ENCODE data around the gene TGFBR3L. TPM values are rescaled to one million over a fixed set of nuclear protein-coding genes. Genes with fewer than 3 reads are reported as not detected.
"Not testable (repeated sequence)": the region's sequence is repeated elsewhere in the genome, so short reads cannot be mapped to it uniquely, and the experiment has no call there.

Gene TGFBR3L
- polyA plus RNA-seq, 6 donors from 2014 or later: not detected

DNA sequence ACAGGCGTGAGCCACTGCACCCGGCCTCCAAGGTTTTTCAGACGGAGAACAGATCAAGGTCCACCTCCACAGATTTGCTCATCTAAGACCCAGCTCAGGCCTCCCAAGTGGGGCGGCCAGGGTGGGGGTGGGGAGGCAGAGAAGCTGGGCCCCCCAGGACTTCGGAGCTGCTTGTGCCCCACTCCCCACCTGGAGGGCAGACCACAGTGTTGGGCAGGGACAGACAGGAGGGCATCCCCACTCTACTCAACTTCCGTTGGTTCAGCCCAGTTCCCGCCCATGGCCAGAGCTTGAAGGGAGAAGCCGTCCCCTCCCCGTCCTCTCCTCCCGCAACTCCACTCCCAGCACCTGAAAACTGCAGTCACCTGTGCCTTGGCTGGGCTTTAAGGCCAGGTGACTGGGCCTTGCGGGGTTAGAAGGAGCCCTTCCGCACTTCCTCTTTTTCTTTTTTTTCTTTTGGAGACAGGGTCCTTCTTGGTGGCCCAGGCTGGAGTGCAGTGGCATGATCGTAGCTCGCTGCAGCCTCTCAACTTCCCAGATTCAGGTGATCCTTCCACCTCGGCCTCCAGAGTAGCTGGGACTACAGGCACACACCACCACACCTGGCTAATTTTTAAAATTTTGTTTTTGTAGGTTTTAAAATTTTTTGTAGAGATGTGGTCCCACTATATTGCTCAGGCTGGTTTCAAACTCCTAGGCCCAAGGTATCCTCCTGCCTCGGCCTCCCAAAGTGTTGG lies 27.1 kb upstream of the TGFBR3L start:
- ATAC-seq (ENCODE audit: low read depth in 2 of 2) (no peak), DNase-seq (no peak)
- Mint-ChIP-seq H3K4me1 (peaks cover 0 to 4% (median 0%) of the 10 kb centered on the region in 3 donors), H3K27me3 (peaks cover 13 to 39% (median 14%) of the 10 kb centered on the region in 3 donors), H3K9me3 (no peaks in the 10 kb centered on the region), H3K4me3 (no peak overlapping the region), H3K27ac (peak overlapping the region in 1 of 6 donors; percentile 72), H3K36me3 (no peaks in the 10 kb centered on the region)

DNA sequence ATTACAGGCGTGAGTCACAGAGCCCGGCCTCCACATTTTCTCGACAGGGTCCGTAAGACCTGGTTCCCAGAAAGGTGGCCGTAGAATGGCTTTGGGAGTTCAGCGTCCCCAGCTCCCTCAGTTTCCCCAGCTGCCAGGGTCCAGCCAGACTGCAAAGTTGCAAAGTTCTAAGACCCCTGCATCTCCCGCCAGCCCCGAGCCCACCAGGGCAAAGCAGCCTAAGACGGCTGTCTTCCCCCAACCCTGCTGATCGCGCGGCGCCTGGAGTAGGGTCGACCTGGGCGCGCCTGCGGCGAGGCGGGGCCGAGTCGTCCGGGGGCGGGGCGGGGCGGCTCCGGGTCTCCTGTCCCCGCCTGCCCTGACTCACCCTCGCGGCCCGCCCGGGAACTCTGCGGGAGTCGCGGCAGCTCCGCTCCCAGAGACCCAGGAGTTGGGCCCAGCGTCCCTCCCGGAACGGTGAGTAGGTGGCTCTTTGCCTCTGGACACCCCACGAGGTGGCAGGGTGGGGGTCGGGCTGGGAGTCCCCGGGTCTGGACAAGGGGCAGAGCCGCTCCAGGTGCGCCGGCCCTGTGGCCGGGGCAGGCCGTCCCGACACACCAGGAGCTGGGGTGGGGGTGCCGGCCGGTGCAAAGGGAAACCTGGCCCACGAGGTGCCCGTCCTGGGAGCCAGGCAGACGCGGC lies 26.3 kb upstream of the TGFBR3L start, which contains the start of gene LRRC8E:
Gene LRRC8E, plus strand, starts transcription at position 366 of the 681 bp plus-strand sequence. CDS start 7,094 bp downstream, outside the sequence.
- Mint-ChIP-seq H3K4me3 (peak within 1 kb of the TSS in 1 of 8 donors; percentile 61), H3K27me3 (peaks cover 13 to 39% (median 14%) of the 10 kb centered on the region in 3 donors), H3K36me3 (no peaks in the 10 kb centered on the region), H3K27ac (peak within 1 kb of the TSS in 1 of 6 donors; percentile 72), H3K9me3 (no peaks in the 10 kb centered on the region), H3K4me1 (peaks cover 0 to 4% (median 0%) of the 10 kb centered on the region in 3 donors)
- no peak for DNase-seq
- ATAC-seq (ENCODE audit: low read depth in 2 of 2): peak; percentile 46 to 48

DNA sequence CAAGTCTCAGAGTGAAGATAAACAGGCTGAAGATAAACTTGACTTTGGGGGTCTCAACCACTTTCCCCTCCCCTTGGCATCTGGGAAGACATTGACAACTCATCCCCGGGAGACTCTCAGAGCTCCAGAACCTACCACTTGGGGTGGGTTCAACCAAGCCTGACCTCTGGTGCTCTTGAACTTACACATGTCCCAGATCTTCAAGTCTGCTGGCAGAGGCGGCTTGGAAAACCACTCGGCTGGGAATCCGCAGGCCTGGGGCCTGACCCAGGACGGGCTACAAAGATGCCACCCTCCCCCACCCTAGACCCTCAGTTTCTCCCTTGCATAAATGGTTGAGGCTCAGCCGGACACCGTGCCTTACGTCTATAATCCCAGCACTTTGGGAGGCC lies 25.8 kb upstream of the TGFBR3L start:
- Mint-ChIP-seq H3K27me3 (peaks cover 14 to 39% (median 14%) of the 10 kb centered on the region in 3 donors), H3K36me3 (no peaks in the 10 kb centered on the region), H3K9me3 (no peaks in the 10 kb centered on the region), H3K4me3 (peak overlapping the region in 1 of 8 donors; percentile 61), H3K27ac (no peak overlapping the region), H3K4me1 (peaks cover 0 to 4% (median 0%) of the 10 kb centered on the region in 3 donors)
- DNase-seq (no peak), ATAC-seq (ENCODE audit: low read depth in 2 of 2) (no peak)

DNA sequence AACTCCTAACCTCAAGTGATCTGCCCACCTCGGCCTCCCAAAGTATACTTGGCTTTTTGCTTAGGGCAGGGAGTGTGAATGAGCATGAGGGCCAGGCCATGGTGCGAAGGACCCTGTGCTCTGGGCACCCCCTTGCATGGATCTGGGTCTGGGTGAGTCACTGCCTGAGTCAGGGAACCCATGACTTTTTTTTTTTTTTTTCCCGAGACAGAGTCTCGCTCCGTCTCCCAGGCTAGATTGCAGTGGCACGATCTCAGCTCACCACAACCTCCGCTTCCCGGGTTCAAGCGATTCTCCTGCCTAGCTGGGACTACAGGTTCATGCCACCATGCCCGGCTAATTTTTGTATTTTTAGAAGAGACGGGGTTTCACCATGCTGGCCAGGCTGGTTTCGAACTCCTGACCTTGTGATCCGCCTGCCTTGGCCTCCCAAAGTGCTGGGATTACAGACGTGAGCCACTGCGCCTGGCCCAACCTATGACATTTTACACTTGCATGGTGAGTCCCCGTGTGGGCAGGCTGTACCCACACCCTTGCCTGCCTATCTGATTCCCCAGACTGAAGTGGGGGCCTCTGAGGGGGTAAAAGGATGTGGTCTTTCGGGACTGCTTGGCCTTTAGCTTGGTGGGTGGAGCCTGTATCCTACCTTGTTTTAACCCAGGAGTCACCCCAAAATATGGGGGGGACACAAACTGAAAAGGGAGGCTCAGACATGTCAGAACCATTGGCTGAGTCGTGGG lies 21.1 kb upstream of the TGFBR3L start:
- H3K4me3 Mint-ChIP-seq, H3K4me1 Mint-ChIP-seq, H3K36me3 Mint-ChIP-seq: not testable (repeated sequence)

DNA sequence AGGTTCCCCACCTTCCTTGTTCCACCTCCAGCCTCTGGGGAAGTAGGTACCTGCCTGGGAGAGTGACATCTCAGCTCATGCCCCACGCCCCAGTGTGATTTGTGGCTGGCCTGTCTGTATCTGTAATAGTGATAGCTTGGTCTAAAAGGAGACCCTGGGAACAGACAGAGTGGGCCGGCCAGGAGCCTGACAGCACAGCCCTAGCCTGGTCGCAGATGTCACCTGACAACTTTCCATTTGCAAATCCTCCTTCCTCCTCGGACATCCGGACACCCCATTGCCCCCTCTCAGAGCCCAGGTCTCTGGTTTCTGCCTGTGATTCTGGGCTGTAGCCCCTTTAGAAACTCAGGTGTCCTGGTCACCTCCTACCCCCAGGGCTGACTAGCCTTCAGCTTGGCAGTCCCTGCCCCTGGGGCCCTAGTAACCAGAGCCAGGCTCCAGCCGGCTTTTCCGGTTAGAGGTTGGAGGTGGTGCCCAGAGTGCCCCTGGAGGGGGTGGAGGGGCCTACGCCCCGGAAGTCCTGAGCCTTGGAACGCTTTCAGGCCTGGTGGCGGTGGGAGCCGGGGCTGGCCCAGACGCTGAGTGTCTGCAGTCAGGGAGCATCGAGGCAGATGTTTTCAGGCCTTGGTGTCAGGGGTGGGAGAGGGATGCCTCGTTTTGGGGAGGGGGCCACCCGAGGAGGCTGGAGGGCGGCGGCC lies 19.9 kb upstream of the TGFBR3L start:
- Mint-ChIP-seq H3K27ac (no peak overlapping the region), H3K4me3 (no peak overlapping the region), H3K9me3 (no peaks in the 10 kb centered on the region), H3K36me3 (no peaks in the 10 kb centered on the region), H3K27me3 (peaks cover 16 to 35% (median 34%) of the 10 kb centered on the region in 3 donors), H3K4me1 (no peaks in the 10 kb centered on the region)
- DNase-seq (no peak), ATAC-seq (ENCODE audit: low read depth in 2 of 2) (no peak)

More for the DNA sequence above, 21.1 kb upstream of the TGFBR3L start:
- H3K9me3 Mint-ChIP-seq; ATAC-seq (ENCODE audit: low read depth in 2 of 2); DNase-seq; H3K27ac Mint-ChIP-seq: not testable (repeated sequence)
- H3K27me3 Mint-ChIP-seq: peaks cover 22 to 43% (median 40%) of the 10 kb centered on the region in 3 donors

DNA sequence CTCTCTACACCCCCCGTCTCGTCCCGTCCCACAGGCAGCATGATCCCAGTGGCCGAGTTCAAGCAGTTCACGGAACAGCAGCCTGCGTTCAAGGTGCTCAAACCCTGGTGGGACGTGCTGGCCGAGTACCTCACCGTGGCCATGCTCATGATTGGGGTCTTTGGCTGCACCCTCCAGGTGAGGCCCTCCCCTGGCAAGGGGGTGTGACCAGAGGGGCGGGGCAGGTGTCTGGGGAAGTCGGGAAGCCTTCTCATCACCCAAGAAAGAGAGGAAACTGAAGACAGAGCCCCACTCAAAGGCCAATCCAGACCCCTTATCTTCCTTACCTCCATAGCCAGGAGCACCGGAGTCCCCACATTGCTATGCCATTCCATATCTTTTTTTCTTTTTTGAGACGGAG lies 19.1 kb upstream of the TGFBR3L start:
- ATAC-seq (ENCODE audit: low read depth in 2 of 2): no peak
- Mint-ChIP-seq H3K4me1 (no peaks in the 10 kb centered on the region), H3K36me3 (no peaks in the 10 kb centered on the region), H3K4me3 (no peak overlapping the region), H3K9me3 (no peaks in the 10 kb centered on the region), H3K27me3 (peaks cover 12 to 37% (median 35%) of the 10 kb centered on the region in 3 donors), H3K27ac (peak overlapping the region in 1 of 6 donors; percentile 14)
- no peak for DNase-seq

DNA sequence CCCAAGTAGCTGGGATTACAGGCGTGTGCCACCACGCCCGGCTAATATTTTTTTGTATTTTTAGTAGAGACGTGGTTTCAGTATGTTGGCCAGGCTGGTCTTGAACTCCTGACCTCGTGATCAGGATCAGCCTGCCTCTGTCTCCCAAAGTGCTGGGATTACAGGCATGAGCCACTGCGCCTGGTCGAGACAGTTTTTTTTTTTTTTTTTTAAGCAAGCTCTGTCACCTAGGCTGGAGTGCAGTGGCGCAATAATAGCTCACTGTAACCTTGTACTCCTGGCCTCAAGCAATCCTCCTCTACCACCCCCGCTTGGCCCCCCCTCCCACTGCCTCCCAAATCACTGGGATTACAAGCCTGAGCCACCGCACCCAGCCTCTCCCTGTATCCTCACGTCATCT lies 17.3 kb upstream of the TGFBR3L start:
- Mint-ChIP-seq H3K36me3 (no peaks in the 10 kb centered on the region), H3K27ac (peak overlapping the region in 1 of 6 donors; percentile 7), H3K9me3 (no peaks in the 10 kb centered on the region), H3K4me1 (peaks cover 0 to 3% (median 0%) of the 10 kb centered on the region in 3 donors), H3K4me3 (no peak overlapping the region), H3K27me3 (peaks cover 8 to 30% (median 27%) of the 10 kb centered on the region in 3 donors)
- no peak for DNase-seq
- ATAC-seq (ENCODE audit: low read depth in 2 of 2): no peak

DNA sequence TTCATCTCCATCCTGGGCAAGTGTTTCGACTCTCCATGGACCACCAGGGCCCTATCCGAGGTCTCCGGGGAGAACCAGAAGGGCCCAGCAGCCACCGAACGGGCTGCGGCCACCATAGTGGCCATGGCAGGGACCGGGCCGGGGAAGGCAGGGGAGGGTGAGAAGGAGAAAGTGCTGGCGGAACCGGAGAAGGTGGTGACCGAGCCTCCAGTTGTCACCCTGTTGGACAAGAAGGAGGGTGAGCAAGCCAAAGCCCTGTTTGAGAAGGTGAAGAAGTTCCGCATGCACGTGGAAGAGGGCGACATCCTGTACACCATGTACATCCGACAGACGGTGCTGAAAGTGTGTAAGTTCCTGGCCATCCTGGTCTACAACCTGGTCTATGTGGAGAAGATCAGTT lies 15.7 kb upstream of the TGFBR3L start:
- Mint-ChIP-seq H3K4me1 (peaks cover 11 to 13% (median 13%) of the 10 kb centered on the region in 3 donors), H3K4me3 (no peak overlapping the region), H3K27me3 (peaks cover 8 to 28% (median 24%) of the 10 kb centered on the region in 3 donors), H3K27ac (no peak overlapping the region), H3K9me3 (no peaks in the 10 kb centered on the region), H3K36me3 (no peaks in the 10 kb centered on the region)
- DNase-seq (no peak), ATAC-seq (ENCODE audit: low read depth in 2 of 2) (no peak)

DNA sequence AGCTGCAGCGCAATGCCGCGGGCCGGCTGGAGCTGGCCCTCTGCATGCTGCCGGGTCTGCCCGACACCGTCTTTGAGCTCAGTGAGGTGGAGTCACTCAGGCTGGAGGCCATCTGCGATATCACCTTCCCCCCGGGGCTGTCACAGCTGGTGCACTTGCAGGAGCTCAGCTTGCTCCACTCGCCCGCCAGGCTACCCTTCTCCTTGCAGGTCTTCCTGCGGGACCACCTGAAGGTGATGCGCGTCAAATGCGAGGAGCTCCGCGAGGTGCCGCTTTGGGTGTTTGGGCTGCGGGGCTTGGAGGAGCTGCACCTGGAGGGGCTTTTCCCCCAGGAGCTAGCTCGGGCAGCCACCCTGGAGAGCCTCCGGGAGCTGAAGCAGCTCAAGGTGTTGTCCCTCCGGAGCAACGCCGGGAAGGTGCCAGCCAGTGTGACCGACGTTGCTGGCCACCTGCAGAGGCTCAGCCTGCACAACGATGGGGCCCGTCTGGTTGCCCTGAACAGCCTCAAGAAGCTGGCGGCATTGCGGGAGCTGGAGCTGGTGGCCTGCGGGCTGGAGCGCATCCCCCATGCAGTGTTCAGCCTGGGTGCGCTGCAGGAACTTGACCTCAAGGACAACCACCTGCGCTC lies 14.8 kb upstream of the TGFBR3L start:
- DNase-seq (no peak), ATAC-seq (ENCODE audit: low read depth in 2 of 2) (no peak)
- Mint-ChIP-seq H3K27me3 (peaks cover 4 to 19% (median 15%) of the 10 kb centered on the region in 3 donors), H3K36me3 (no peaks in the 10 kb centered on the region), H3K9me3 (no peaks in the 10 kb centered on the region), H3K27ac (no peak overlapping the region), H3K4me3 (no peak overlapping the region), H3K4me1 (peaks cover 18 to 20% (median 18%) of the 10 kb centered on the region in 3 donors)

DNA sequence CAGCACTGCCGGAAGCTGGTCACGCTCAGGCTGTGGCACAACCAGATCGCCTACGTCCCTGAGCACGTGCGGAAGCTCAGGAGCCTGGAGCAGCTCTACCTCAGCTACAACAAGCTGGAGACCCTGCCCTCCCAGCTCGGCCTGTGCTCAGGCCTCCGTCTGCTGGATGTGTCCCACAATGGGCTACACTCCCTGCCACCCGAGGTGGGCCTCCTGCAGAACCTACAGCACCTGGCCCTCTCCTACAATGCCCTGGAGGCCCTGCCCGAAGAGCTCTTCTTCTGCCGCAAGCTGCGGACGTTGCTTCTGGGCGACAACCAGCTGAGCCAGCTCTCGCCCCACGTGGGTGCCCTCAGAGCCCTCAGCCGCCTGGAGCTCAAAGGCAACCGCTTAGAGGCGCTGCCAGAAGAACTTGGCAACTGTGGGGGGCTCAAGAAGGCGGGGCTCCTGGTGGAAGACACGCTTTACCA lies 14.2 kb upstream of the TGFBR3L start:
- DNase-seq (no peak), ATAC-seq (ENCODE audit: low read depth in 2 of 2) (no peak)
- H3K27me3 Mint-ChIP-seq: peaks cover 4 to 14% (median 10%) of the 10 kb centered on the region in 3 donors
- H3K27ac Mint-ChIP-seq: no peak overlapping the region
- peaks cover 22 to 24% (median 24%) of the 10 kb centered on the region in 3 donors for H3K4me1 Mint-ChIP-seq
- H3K4me3 Mint-ChIP-seq: no peak overlapping the region
- no peaks in the 10 kb centered on the region for H3K9me3 Mint-ChIP-seq
- peaks cover 0 to 3% of the 10 kb centered on the region in 2 donors for H3K36me3 Mint-ChIP-seq

DNA sequence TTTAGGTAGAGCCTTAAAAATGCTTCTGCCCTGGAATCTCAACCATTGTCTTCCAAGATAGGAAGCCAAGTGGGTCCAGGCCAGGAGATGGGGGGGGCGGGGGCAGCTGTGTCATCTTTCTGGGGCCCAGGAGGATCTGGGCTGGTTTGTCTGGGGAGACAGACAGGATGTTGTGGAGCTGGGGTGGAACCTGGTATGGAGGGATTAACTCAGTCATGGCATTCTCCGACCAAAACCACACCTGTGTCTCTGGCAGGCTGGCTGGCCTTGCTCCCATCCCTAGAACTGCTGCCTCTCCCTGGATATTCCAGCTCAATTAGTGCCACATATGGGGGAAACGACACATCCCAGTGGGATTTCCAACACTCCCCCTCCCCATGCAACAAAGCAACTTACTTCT lies 13.7 kb upstream of the TGFBR3L start:
- Mint-ChIP-seq H3K27ac (no peak overlapping the region), H3K4me1 (peaks cover 27 to 29% (median 29%) of the 10 kb centered on the region in 3 donors), H3K4me3 (peak overlapping the region in 1 of 8 donors; percentile 89), H3K9me3 (no peaks in the 10 kb centered on the region), H3K36me3 (peaks cover 0 to 8% of the 10 kb centered on the region in 2 donors), H3K27me3 (peaks cover 4 to 11% (median 8%) of the 10 kb centered on the region in 3 donors)
- DNase-seq (no peak), ATAC-seq (ENCODE audit: low read depth in 2 of 2) (no peak)

DNA sequence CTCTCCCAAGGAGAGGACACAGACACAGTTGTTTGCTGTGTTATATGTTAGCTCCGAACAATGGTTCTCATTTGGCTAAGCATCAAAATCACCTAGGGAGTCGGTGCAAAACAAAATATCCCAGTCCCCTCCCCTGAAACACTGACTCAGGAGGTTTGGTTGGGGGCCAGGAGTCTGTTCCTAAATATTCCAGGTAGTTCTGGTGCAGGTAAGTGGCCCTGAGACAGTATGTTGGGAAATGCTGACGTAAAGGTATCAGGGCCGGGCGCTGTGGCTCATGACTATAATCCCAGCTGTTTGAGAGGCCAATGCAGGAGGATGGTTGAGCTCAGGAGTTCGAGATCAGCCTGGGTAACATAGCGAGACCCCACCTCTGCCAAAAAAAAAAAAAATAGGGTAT lies 13.3 kb upstream of the TGFBR3L start:
- Mint-ChIP-seq H3K4me1 (peaks cover 31 to 33% (median 32%) of the 10 kb centered on the region in 3 donors), H3K27me3 (peaks cover 4 to 11% (median 8%) of the 10 kb centered on the region in 3 donors), H3K27ac (no peak overlapping the region), H3K9me3 (no peaks in the 10 kb centered on the region), H3K36me3 (peaks cover 0 to 8% of the 10 kb centered on the region in 2 donors), H3K4me3 (peak overlapping the region in 3 of 8 donors; percentile 16 to 89 (median 25))
- ATAC-seq (ENCODE audit: low read depth in 2 of 2) (no peak), DNase-seq (no peak)

Measured in naive B cell (primary cell).